ENCODE results near the gene TFEB. TPM values are rescaled to one million over a fixed set of nuclear protein-coding genes. Genes with fewer than 3 reads are reported as not detected.

TFEB gene
- total and polyA plus RNA-seq, 2 of the 8 experiments (the other 6 are each of a cell fraction or from before 2014, with no cell fraction given), result 2.3 to 6.7 TPM

DNA sequence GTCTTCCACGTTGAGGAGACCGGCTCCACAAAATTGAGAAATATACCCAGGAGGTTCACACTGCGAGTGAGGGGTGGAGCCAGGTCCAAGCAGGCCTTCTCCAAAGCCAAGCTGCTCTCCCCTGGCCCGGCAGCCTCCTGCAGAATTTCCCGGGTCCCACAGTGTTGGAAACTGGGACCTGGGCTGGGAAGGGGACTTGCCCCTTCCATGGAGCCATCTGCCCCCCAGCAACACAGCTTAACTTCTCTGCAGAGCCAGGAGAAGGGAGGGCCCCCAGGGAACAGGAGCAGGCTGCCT is 61.8 kb downstream of the TFEB start:
- H3K36me3 ChIP-seq (ENCODE audit: control insufficient read depth in 2 of 4, insufficient read depth in 4 of 4, low read length in 3 of 4), result no peaks in the 10 kb centered on the region
- POLR2A ChIA-PET (ENCODE audit: partially characterized antibody), result interaction anchor here (0.8 to 1.5 kb wide), 3 partner anchors 27 to 203 kb away, joined by 3 to 6 read pairs (median 3); no protein-coding TSS in a partner anchor
- no peaks in the 10 kb centered on the region for H4K20me1 ChIP-seq (replicated peaks in 1 of 2; ENCODE audit: control insufficient read depth in 1 of 2, insufficient read depth in 2 of 2, low read length in 2 of 2)
- CTCF ChIA-PET (ENCODE audit: partially characterized antibody), result interaction anchor here (0.6 to 3.9 kb wide), 13 partner anchors 10 to 435 kb away, joined by 3 to 16 read pairs (median 4); no protein-coding TSS in a partner anchor
- H3K4me3 ChIP-seq (ENCODE audit: extremely low read depth in 1 of 4, insufficient read depth in 2 of 4, low read depth in 3 of 4, low read length in 4 of 4), result no peak overlapping the region
- H3K4me1 ChIP-seq (replicated peaks in 1 of 4; ENCODE audit: control insufficient read depth in 3 of 4, insufficient read depth in 4 of 4, low read length in 3 of 4), result peaks cover 0 to 11% (median 7%) of the 10 kb centered on the region in 4 experiments; a peak in 6 of 7 replicates
- no peak overlapping the region for H2BK20ac ChIP-seq (ENCODE audit: low read length)
- no peak overlapping the region for H4K5ac ChIP-seq (ENCODE audit: insufficient read length, low read depth, low read length)
- H3K79me2 ChIP-seq (ENCODE audit: control insufficient read depth in 1 of 2, insufficient read depth in 2 of 2, low read length in 2 of 2), result no peaks in the 10 kb centered on the region
- no peak overlapping the region for H2BK120ac ChIP-seq (replicated peaks; ENCODE audit: low read depth, low read length)
- peaks cover 0 to 5% (median 1%) of the 10 kb centered on the region in 4 experiments; a peak in 4 of 7 replicates for H3K27me3 ChIP-seq (replicated peaks in 1 of 4; ENCODE audit: control insufficient read depth in 3 of 4, extremely low read depth in 1 of 4, insufficient read depth in 3 of 4, low read length in 3 of 4)
- no peak overlapping the region for H4K8ac ChIP-seq (ENCODE audit: extremely low read depth, insufficient read depth, low read length)
- peaks cover 2% of the 10 kb centered on the region; the same call in 1 of the 2 replicates for H3K23me2 ChIP-seq (ENCODE audit: low read depth, low read length)
- no peak overlapping the region; a peak in 1 of 4 replicates for H3K4me2 ChIP-seq (ENCODE audit: insufficient read depth in 1 of 2, low read depth in 2 of 2, low read length in 2 of 2)
- no peak overlapping the region for H4K91ac ChIP-seq (replicated peaks; ENCODE audit: insufficient read length, low read length)
- H2BK5ac ChIP-seq (ENCODE audit: low read depth, low read length), result no peak overlapping the region
- H3K4ac ChIP-seq (replicated peaks; ENCODE audit: insufficient read length, low read depth, low read length), result no peak overlapping the region
- H3K23ac ChIP-seq (ENCODE audit: insufficient read length), result no peak overlapping the region
- H2AFZ ChIP-seq (ENCODE audit: low read length), result no peak overlapping the region
- DNase-seq (ENCODE audit: low read depth in 1 of 2, low spot score in 2 of 2) (no peak), FAIRE-seq (no peak)
- no peak overlapping the region for H3K56ac ChIP-seq (replicated peaks; ENCODE audit: insufficient read length, low read depth, low read length)
- no peak overlapping the region for H3K14ac ChIP-seq (ENCODE audit: insufficient read length)
- H3K79me1 ChIP-seq (ENCODE audit: low read depth, low read length), result no peaks in the 10 kb centered on the region
- no peak overlapping the region for H3K9ac ChIP-seq (replicated peaks in 1 of 4; ENCODE audit: extremely low read depth in 1 of 4, low read depth in 3 of 4, low read length in 3 of 4)
- H3K9me3 ChIP-seq (ENCODE audit: insufficient read depth in 2 of 2, low read depth in 1 of 2, low read length in 1 of 2), result peaks cover 0 to 7% of the 10 kb centered on the region in 2 experiments; a peak in 1 of 4 replicates
- no peak overlapping the region for H2BK12ac ChIP-seq (ENCODE audit: low read depth, low read length)
- H2AK5ac ChIP-seq (ENCODE audit: low read depth, low read length), result no peak overlapping the region
- 84% methylated on average over 5 of the region's 5 CpGs; no CpG with 5 or more reads in 1 of the 2 experiments for WGBS, 2 experiments (ENCODE audit: extremely low coverage in 1 of 2, insufficient coverage in 1 of 2, insufficient read length in 1 of 2, insufficient replicate concordance in 2 of 2, low coverage in 1 of 2, low lambda C conversion rate in 2 of 2, missing lambda C conversion rate in 1 of 2)
- H3K18ac ChIP-seq (ENCODE audit: extremely low read depth, low read length), result no peak overlapping the region
- no peak overlapping the region for H3K27ac ChIP-seq (ENCODE audit: low read depth, low read length)
- H2BK15ac ChIP-seq (ENCODE audit: low read length), result no peak overlapping the region
- TF ChIP-seq CREB1 (IDR thresholded peaks at IDR 0.05) (no peak), TCF12 (IDR thresholded peaks at IDR 0.05; ENCODE audit: low read depth, low read length) (no peak), TAF7 (optimal IDR thresholded peaks at IDR 0.05; ENCODE audit: borderline replicate concordance, low read depth, low read length) (no peak), KDM4A (IDR thresholded peaks at IDR 0.05; ENCODE audit: low read depth, low read length, severe bottlenecking) (no peak), SIX5 (IDR thresholded peaks at IDR 0.05; ENCODE audit: low read depth, low read length) (no peak), POLR2A (IDR thresholded peaks at IDR 0.05; ENCODE audit: control extremely low read depth in 1 of 2, low read depth in 2 of 2, low read length in 2 of 2) (no peak), YY1 (IDR thresholded peaks at IDR 0.05; ENCODE audit: low read depth, low read length) (no peak), RAD21 (IDR thresholded peaks at IDR 0.05 in 1 of 2, conservative IDR thresholded peaks at IDR 0.05 in 1 of 2; ENCODE audit: low read depth in 2 of 2, low read length in 2 of 2) (no peak), NRF1 (IDR thresholded peaks at IDR 0.05; ENCODE audit: low read depth, low read length) (no peak), TBP (IDR thresholded peaks at IDR 0.05; ENCODE audit: low read depth, low read length) (no peak), FOSL1 (IDR thresholded peaks at IDR 0.05; ENCODE audit: insufficient read depth, low read depth, low read length) (no peak), HDAC6 (IDR thresholded peaks at IDR 0.05; ENCODE audit: low read depth, low read length) (no peak), TAF1 (IDR thresholded peaks at IDR 0.05; ENCODE audit: low read depth, low read length) (no peak), BCL11A (IDR thresholded peaks at IDR 0.05; ENCODE audit: low read depth in 2 of 2, low read length in 2 of 2) (no peak), EZH2 (IDR thresholded peaks at IDR 0.05; ENCODE audit: low read depth, low read length, severe bottlenecking) (no peak), CEBPB (IDR thresholded peaks at IDR 0.05; ENCODE audit: low read depth, low read length) (no peak)
